Smooth muscle cell (in vitro differentiated cells): ENCODE data around the gene IFNL1. TPM values are rescaled to one million over a fixed set of nuclear protein-coding genes. Genes with fewer than 3 reads are reported as not detected.

Experiments used
- DNase-seq: peaks from one replicate; lab custom pipeline; 2025; ENCODE audit not compliant: unreplicated experiment; lab: John Stamatoyannopoulos, UW
- H2AFZ ChIP-seq: fragments of 200-600 bp; sonication (generic); 2 replicates; pipeline ENCODE4 v1.6.0; 2016; ENCODE audit warnings: antibody characterized with exemption, low read depth, mild to moderate bottlenecking
- H3F3A ChIP-seq: fragments of 200-600 bp; sonication (generic); 2 replicates; pipeline ENCODE4 v1.6.0; 2017; ENCODE audit warnings: antibody characterized with exemption, low read depth
- H3K27ac ChIP-seq: fragments of 200-600 bp; sonication (generic); 2 replicates; pipeline ENCODE4 v1.5.1; 2016; ENCODE audit warnings: low read depth, mild to moderate bottlenecking
- H3K27me3 ChIP-seq: fragments of 200-600 bp; sonication (generic); 2 replicates; pipeline ENCODE4 v1.6.1; 2016; ENCODE audit warnings: low read depth, mild to moderate bottlenecking
- H3K36me3 ChIP-seq: fragments of 200-600 bp; sonication (generic); 2 replicates; pipeline ENCODE4 v1.5.1; 2016; ENCODE audit warnings: low read depth
- H3K4me1 ChIP-seq: fragments of 200-600 bp; sonication (generic); 2 replicates; pipeline ENCODE4 v1.5.1; 2016; ENCODE audit warnings: low read depth
- H3K4me2 ChIP-seq: fragments of 200-600 bp; sonication (generic); 2 replicates; pipeline ENCODE4 v1.6.0; 2016; ENCODE audit warnings: mild to moderate bottlenecking
- H3K4me3 ChIP-seq: fragments of 200-600 bp; sonication (generic); 2 replicates; pipeline ENCODE4 v1.5.1; 2016; ENCODE audit warnings: mild to moderate bottlenecking
- H3K79me2 ChIP-seq: fragments of 200-600 bp; sonication (generic); 2 replicates; pipeline ENCODE4 v1.6.0; 2016; ENCODE audit warnings: low read depth, mild to moderate bottlenecking
- H3K9ac ChIP-seq: fragments of 200-600 bp; sonication (generic); 2 replicates; pipeline ENCODE4 v1.6.0; 2016; ENCODE audit warnings: low read depth
- H3K9me3 ChIP-seq: fragments of 200-600 bp; sonication (generic); replicated peaks from 2 replicates; pipeline ENCODE4 v1.5.1; 2016; ENCODE audit warnings: low read depth
- H4K20me1 ChIP-seq: fragments of 200-600 bp; sonication (generic); 2 replicates; pipeline ENCODE4 v1.6.0; 2016; ENCODE audit warnings: low read depth
- WGBS: methylation state at CpG from one replicate; pipeline ENCODE4 v1.1.7; 2016; ENCODE audit warnings: low lambda C conversion rate; 5-methylcytosine and 5-hydroxymethylcytosine counted together
- polyA plus RNA-seq: library from polyadenylated mRNA; unstranded; fragments of >200 nt; fragmentation: Nextera tagmentation; extraction: Ambion mirVana; gene quantifications from 2 replicates; pipeline ENCODE4 v1.2.1, GENCODE V29; 2016
- total RNA-seq: library from RNA; depleted of rRNA; stranded (reverse); fragments of >200 nt; gene quantifications from 2 replicates; pipeline ENCODE4 v1.2.3, GENCODE V29; 2014
- TF ChIP-seq, protein P1 (sequence below): fragments of 200-600 bp; sonication (generic); IDR thresholded peaks from 2 replicates; pipeline ENCODE4 v1.5.1; 2017; ENCODE audit warnings: borderline replicate concordance, mild to moderate bottlenecking, antibody characterized with exemption; ENCODE audit not compliant: insufficient read depth, poor library complexity, severe bottlenecking

Gene IFNL1
- total and polyA plus RNA-seq, 2 experiments from 2014 or later = not detected

DNA sequence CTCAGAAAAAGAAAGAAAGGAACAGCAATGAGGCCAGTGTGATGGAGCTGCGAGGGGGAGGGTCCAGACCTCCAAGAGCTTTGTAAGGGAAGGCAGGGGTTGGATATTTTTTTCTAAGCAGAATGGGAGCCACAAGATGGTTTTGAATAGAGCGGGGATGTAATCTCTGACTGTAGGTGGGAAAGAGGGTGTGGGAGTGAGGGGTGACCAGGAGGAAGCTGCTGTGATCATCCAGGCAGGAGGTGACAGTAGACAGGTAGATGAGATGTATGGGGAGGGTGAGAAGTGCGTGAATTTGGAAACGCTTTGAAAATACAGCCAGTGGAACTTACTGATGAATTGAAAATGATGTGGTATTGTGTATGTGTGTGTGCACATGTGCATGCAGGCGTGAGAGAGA is 20.6 kb upstream of the IFNL1 start:
- no peak for DNase-seq
- peaks cover 46% of the 10 kb centered on the region for H3K27me3 ChIP-seq
- H3K4me2 ChIP-seq = no peak overlapping the region
- no peak overlapping the region for H3K4me3 ChIP-seq
- H4K20me1 ChIP-seq = no peaks in the 10 kb centered on the region
- H2AFZ ChIP-seq = no peak overlapping the region
- no peaks in the 10 kb centered on the region for H3K4me1 ChIP-seq
- H3F3A ChIP-seq = no peaks in the 10 kb centered on the region
- H3K9me3 ChIP-seq = no peaks in the 10 kb centered on the region
- no peak overlapping the region for H3K9ac ChIP-seq
- no peak overlapping the region for H3K27ac ChIP-seq
- no peaks in the 10 kb centered on the region for H3K36me3 ChIP-seq
- TF ChIP-seq, protein P1, sequence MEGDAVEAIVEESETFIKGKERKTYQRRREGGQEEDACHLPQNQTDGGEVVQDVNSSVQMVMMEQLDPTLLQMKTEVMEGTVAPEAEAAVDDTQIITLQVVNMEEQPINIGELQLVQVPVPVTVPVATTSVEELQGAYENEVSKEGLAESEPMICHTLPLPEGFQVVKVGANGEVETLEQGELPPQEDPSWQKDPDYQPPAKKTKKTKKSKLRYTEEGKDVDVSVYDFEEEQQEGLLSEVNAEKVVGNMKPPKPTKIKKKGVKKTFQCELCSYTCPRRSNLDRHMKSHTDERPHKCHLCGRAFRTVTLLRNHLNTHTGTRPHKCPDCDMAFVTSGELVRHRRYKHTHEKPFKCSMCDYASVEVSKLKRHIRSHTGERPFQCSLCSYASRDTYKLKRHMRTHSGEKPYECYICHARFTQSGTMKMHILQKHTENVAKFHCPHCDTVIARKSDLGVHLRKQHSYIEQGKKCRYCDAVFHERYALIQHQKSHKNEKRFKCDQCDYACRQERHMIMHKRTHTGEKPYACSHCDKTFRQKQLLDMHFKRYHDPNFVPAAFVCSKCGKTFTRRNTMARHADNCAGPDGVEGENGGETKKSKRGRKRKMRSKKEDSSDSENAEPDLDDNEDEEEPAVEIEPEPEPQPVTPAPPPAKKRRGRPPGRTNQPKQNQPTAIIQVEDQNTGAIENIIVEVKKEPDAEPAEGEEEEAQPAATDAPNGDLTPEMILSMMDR = no peak
- WGBS = 77% methylated on average over 5 of the region's 5 CpGs
- no peaks in the 10 kb centered on the region for H3K79me2 ChIP-seq

DNA sequence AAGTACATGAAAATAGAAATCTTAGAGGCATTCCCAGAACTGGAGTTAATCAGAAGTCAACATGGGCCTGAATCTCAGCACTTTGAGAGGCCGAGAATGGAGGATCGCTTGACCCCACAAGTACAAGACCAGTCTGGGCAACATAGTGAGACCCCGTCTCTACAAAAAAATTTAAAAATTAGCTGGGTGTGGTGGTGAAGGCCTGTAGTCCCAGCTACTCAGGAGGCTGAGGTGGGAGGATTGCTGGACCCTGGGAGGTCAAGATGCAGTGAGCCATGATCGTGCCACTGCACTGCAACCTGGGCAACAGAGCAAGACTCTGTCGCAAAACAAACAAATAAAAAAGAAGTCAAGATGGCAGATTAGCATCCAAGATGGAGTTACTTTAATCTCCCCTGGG is 19.5 kb upstream of the IFNL1 start:
- Histone ChIP-seq H3K9me3 (no peaks in the 10 kb centered on the region), H4K20me1 (no peaks in the 10 kb centered on the region), H3K4me1 (no peaks in the 10 kb centered on the region), H3K9ac (no peak overlapping the region), H3F3A (no peaks in the 10 kb centered on the region), H3K27me3 (peaks cover 38% of the 10 kb centered on the region), H3K4me2 (no peak overlapping the region), H3K27ac (no peak overlapping the region), H2AFZ (no peak overlapping the region), H3K4me3 (no peak overlapping the region), H3K36me3 (no peaks in the 10 kb centered on the region), H3K79me2 (no peaks in the 10 kb centered on the region)
- no peak for DNase-seq
- TF ChIP-seq, protein P1 = no peak
- WGBS = 93% methylated on average over 5 of the region's 5 CpGs

GRCh38 chr19:39277598-39277997 is 18.6 kb upstream of the IFNL1 start:
- no peaks in the 10 kb centered on the region for H3K4me1 ChIP-seq
- H4K20me1 ChIP-seq = no peaks in the 10 kb centered on the region
- no peak overlapping the region for H3K4me3 ChIP-seq
- TF ChIP-seq, protein P1 = no peak
- 86% methylated on average over 7 of the region's 7 CpGs for WGBS
- no peak overlapping the region for H3K9ac ChIP-seq
- DNase-seq = no peak
- H3F3A ChIP-seq = no peaks in the 10 kb centered on the region
- no peak overlapping the region for H2AFZ ChIP-seq
- no peaks in the 10 kb centered on the region for H3K9me3 ChIP-seq
- no peak overlapping the region for H3K27ac ChIP-seq
- H3K4me2 ChIP-seq = no peak overlapping the region
- no peaks in the 10 kb centered on the region for H3K79me2 ChIP-seq
- no peaks in the 10 kb centered on the region for H3K36me3 ChIP-seq
- peaks cover 35% of the 10 kb centered on the region for H3K27me3 ChIP-seq

DNA sequence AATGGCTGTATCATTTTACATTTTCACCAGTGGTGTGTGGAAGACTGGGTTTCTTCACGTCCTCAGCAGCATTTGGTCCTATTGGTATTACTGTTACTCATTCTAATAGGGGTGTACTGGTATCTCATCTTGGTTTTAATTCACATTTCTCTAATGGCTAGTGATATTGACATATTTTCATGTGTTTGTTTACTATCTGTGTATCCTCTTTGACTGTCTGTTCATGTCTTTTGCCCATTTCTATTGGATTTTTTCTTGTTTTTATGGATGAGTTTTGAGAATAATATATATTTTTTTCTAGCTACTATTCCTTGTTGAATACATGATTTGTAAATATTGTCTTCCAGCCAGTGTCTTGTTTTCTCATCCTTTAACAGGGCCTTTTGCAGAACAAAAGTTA is 14.2 kb upstream of the IFNL1 start:
- no peak overlapping the region for H3K9ac ChIP-seq
- no peaks in the 10 kb centered on the region for H3K9me3 ChIP-seq
- DNase-seq = no peak
- H3K79me2 ChIP-seq = no peaks in the 10 kb centered on the region
- TF ChIP-seq, protein P1 = no peak
- H3F3A ChIP-seq = no peaks in the 10 kb centered on the region
- H3K27ac ChIP-seq = no peak overlapping the region
- no peak overlapping the region for H2AFZ ChIP-seq
- H3K4me3 ChIP-seq = no peak overlapping the region
- H4K20me1 ChIP-seq = no peaks in the 10 kb centered on the region
- no peaks in the 10 kb centered on the region for H3K4me1 ChIP-seq
- H3K36me3 ChIP-seq = no peaks in the 10 kb centered on the region
- WGBS = 56% methylated on average over 1 of the region's 1 CpG
- H3K27me3 ChIP-seq = peaks cover 43% of the 10 kb centered on the region
- H3K4me2 ChIP-seq = no peak overlapping the region
